HG02678 (cell line): ENCODE measurements around the gene KRTAP16-1.
"Not testable (repeated sequence)": the region's sequence is repeated elsewhere in the genome, so short reads cannot be mapped to it uniquely, and the experiment has no call there.

Experiments used
- ATAC-seq: cut with Tn5 transposase; IDR thresholded peaks from one replicate; pipeline ENCODE4 v1.9.1; 2021; ENCODE audit warnings: mild to moderate bottlenecking, moderate library complexity; ENCODE audit not compliant: unreplicated experiment

The KRTAP16-1 gene, protein sequence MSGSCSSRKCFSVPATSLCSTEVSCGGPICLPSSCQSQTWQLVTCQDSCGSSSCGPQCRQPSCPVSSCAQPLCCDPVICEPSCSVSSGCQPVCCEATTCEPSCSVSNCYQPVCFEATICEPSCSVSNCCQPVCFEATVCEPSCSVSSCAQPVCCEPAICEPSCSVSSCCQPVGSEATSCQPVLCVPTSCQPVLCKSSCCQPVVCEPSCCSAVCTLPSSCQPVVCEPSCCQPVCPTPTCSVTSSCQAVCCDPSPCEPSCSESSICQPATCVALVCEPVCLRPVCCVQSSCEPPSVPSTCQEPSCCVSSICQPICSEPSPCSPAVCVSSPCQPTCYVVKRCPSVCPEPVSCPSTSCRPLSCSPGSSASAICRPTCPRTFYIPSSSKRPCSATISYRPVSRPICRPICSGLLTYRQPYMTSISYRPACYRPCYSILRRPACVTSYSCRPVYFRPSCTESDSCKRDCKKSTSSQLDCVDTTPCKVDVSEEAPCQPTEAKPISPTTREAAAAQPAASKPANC

GRCh38 chr17:41308918-41309359, at the start of gene KRTAP16-1:
KRTAP16-1 (minus strand) TSS chr17:41309309; CDS start chr17:41309253, 56 bp downstream.
- ATAC-seq: peak; percentile 18

DNA sequence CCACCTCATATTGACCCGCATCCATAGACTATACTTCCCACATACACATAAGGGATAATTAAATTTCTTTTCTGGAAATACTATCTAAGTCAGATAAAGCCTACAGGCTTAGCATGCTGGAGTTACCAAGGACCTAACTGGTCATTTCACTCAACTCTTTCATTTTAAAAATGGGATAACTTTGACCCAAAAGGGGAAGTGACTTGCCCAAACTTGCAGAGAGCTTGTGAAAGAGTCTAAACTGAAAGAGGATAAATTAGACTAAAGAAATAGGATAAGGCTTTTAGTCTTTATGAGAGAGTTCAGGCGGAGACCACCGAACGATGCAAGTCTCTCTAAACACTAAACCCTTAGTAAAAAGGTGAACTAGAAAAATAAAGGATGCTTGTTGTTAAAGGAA, 45.4 kb upstream of the KRTAP16-1 start:
- no peak for ATAC-seq

GRCh38 chr17:41352597-41353366, 43.7 kb upstream of the KRTAP16-1 start:
- no peak for ATAC-seq

GRCh38 chr17:41351177-41351576, 42.1 kb upstream of the KRTAP16-1 start:
- ATAC-seq: no peak

DNA sequence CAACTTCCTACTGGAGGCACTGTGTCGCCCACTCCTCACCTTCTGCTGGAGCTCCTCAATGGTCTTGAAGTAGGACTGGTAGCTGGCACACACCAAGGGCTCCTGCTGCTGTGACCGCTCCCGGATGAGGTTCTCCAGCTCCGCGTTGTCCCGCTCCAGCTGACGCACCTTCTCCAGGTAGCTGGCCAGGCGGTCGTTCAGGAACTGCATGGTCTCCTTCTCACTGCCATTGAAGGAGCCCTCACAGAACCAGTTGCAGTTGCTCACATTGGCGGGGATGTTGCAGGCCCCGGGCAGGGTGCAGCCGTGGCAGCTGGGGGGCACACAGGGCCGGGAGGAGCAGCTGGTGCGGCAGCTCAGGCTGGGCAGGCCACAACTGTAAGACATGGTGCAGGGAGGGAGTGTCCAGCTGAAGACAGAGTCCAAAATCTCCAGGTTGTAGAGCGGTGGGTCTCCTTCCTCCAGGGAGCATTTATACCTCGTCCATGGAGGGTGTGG, 41.3 kb upstream of the KRTAP16-1 start, which contains the start of gene KRT33A:
Gene KRT33A, minus strand, starts transcription at position 448 of the 498 bp plus-strand sequence. Its CDS starts 61 bp downstream, at position 387.
- ATAC-seq: not testable (repeated sequence)

- no peak for ATAC-seq
These were observed 39.0 kb upstream of the KRTAP16-1 start for GRCh38 chr17:41347869-41348760.

DNA sequence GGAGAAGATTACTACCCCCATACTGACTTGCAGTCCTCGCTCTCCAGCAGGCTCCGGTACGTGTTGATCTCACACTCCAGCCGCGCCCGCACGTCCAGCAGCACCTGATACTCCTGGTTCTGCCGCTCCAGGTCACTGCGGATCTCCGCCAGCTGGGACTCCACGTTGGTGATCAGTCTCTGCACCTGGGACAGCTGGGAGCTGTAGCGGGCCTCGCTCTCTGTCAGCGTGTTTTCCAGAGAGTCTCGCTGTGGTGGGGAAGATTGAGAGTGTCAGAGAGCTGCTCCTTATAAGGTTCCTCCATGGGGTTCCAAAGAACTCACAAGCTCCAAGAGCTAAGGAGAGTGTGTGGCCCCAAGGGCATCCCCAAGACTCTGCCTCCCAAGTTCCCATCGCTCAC, 37.3 kb upstream of the KRTAP16-1 start:
- ATAC-seq: not testable (repeated sequence)

GRCh38 chr17:41345992-41346391, 36.9 kb upstream of the KRTAP16-1 start:
- ATAC-seq: no peak

DNA sequence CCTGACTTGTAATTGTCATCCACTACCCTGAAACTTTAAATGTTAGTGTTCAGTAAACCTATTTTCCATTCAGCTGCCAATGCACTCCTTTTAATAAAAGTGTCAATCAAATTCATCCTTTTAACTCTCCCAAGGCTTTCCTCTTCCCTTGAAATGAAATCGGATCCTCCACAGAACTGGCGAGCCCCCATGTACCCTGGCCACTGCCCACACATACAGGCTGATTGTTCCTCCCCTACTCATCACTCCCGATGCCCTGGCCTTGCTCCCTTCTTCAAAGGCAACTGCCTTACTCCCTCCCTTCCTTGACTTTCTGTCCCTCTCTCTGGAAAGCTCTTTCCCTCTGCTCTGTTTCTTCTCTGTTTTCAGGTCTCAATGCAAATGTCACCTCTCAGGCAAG, 33.9 kb upstream of the KRTAP16-1 start:
- no peak for ATAC-seq

DNA sequence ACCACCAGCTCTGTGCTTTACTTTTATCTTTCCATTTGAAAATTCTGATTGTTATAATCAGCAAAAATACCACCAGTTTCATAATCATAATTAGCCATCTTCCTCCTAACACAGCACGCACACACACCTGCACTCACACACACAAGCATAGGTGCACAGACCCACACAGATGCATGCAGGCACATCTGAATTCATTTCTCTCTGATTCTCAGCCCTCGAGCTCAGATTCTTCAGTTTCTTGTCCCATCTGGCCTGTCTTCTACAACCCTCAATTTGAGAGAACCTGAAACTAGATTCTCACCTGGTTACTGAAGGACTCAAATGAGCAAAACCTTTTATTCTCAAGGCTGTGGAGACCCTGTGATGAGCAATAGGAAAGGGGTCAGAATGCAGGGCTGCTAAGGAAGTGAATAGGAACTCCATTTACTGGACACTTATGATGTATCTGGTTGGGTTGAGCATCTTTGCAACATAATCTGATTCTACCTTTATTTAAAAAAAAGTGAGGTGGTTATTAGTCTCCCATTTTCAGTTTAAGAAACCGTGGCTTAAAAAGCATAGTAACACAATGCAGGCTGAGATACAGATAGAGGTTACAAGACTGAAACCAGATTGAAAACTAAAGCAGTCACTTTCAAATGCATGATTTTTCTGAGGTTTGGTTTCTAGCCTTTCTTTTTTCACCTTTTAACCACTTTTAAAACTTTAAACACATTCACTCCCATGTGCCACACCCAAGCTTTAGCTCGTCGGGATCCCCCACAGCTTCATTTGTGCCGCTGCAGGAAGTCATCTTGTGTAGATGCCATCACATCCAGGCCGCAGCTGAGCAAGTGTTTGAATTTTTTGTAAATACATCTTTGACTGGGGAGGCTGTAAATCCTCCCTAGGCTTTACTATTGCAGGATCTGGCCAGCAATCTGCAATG, 32.1 kb upstream of the KRTAP16-1 start:
- peak; percentile 50 for ATAC-seq

- no peak for ATAC-seq
These were observed 31.4 kb upstream of the KRTAP16-1 start for GRCh38 chr17:41340494-41340893.

GRCh38 chr17:41339571-41340172, 30.6 kb upstream of the KRTAP16-1 start:
- ATAC-seq: no peak

GRCh38 chr17:41338961-41339485, 29.9 kb upstream of the KRTAP16-1 start:
- ATAC-seq: no peak

GRCh38 chr17:41335747-41336146, 26.6 kb upstream of the KRTAP16-1 start:
- no peak for ATAC-seq

- no peak for ATAC-seq
These were observed 25.5 kb upstream of the KRTAP16-1 start for GRCh38 chr17:41334385-41335305.

DNA sequence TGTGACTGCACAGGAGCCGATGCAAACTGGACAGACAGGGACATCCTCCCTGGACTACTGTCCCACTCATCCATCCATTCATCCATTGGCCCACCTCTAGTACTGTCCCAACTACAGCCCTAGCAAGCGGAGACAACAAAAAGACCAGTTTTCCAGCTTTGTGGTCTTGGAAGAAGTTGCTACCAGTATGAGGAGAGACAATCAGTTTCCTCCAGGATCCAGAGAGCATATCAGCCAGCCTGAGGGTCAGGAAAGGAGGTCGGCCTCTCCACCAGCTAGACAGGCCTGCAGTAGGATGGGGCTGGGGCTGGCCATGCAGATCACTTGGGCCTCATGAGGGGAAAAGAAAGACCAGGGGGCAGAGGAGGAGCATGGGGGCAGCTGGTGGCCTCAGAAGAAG, 24.7 kb upstream of the KRTAP16-1 start:
- no peak for ATAC-seq

GRCh38 chr17:41333098-41333497, 24.0 kb upstream of the KRTAP16-1 start:
- ATAC-seq: no peak

- ATAC-seq: no peak
These were observed 23.1 kb upstream of the KRTAP16-1 start for GRCh38 chr17:41332239-41332638.
